ENCODE results near the gene FBXW7.
A peak's percentile ranks its signal among the peaks of the same experiment; 100 is the strongest.

DNA sequence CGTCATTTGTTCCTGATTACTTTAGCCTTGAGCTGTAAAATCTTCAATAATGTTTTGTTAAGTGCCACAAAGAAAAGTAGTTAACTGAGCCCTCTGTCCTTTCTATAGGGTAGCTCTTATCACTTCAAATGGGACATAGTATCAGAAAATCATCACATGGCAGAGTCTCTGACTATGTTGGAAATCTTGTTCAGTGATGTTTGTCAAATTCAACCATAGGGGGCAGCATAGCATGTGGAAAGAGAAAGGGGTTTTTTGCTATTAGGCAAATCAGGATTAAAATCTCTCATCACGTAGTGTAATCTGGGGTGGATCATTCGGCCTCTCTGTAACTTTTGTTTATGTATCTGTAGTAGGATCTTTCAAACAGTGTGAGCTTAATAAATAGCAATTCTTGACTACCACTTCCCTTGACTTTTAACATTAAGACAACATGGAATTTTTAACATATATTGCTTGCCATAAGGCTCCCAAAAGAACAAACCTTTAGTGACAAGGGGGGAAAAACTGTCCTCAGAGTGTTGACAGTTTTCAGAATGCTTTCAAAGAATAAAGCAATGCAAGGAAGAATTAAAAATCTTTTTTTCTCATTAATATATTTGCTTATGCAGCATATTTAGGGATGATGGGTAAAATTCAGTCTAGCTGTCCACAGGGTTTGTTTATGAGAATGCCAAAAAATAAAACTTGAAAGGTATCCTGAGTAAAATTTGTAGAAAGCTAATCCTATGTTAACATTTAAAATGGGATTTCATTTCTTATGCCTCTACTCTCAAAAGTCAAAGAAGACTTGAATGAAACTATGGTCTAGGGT, 127.2 kb downstream of the FBXW7 start:
- no peak for TF ChIP-seq POLR2A (IDR thresholded peaks at IDR 0.05)
- TF ChIP-seq, protein P1, sequence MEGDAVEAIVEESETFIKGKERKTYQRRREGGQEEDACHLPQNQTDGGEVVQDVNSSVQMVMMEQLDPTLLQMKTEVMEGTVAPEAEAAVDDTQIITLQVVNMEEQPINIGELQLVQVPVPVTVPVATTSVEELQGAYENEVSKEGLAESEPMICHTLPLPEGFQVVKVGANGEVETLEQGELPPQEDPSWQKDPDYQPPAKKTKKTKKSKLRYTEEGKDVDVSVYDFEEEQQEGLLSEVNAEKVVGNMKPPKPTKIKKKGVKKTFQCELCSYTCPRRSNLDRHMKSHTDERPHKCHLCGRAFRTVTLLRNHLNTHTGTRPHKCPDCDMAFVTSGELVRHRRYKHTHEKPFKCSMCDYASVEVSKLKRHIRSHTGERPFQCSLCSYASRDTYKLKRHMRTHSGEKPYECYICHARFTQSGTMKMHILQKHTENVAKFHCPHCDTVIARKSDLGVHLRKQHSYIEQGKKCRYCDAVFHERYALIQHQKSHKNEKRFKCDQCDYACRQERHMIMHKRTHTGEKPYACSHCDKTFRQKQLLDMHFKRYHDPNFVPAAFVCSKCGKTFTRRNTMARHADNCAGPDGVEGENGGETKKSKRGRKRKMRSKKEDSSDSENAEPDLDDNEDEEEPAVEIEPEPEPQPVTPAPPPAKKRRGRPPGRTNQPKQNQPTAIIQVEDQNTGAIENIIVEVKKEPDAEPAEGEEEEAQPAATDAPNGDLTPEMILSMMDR (IDR thresholded peaks at IDR 0.05) = peak; percentile 41 to 60 (median 54)

All from transverse colon (tissue), 3 donors.